Heart right ventricle (tissue), 16 donors: Measurements from ENCODE around the gene CHRNB4. TPM values are rescaled to one million over a fixed set of nuclear protein-coding genes. Genes with fewer than 3 reads are reported as not detected.

Source experiments
- ATAC-seq, 8 donors: fragments of 200-7000 bp; cut with Tn5 transposase; one replicate each; pipeline ENCODE4 v1.9.1; 2020; ENCODE audit warnings: mild to moderate bottlenecking in 8 of 8, moderate library complexity in 8 of 8, moderate number of reproducible peaks in 1 of 8
- DNase-seq, 2 donors: peaks; one replicate each; pipeline ENCODE4 v3.0.0-alpha.2; 2020
- H3K27ac ChIP-seq, 10 donors: fragments of 200-600 bp; sonication (generic) in 2 of 10; one replicate each; pipeline versions ENCODE4 v1.5.0 to v1.8.0; 2020 to 2022; ENCODE audit warnings: mild to moderate bottlenecking in 3 of 10
- H3K27me3 ChIP-seq, 7 donors: fragments of 200-600 bp; one replicate each; pipeline ENCODE4 v1.8.0; 2021 to 2022; ENCODE audit warnings: mild to moderate bottlenecking in 2 of 7
- H3K36me3 ChIP-seq, 9 donors: fragments of 200-600 bp; sonication (generic) in 1 of 9; one replicate each; pipeline versions ENCODE4 v1.5.0 to v1.8.0; 2020 to 2022; ENCODE audit warnings: mild to moderate bottlenecking in 2 of 9
- H3K4me1 ChIP-seq, 9 donors: fragments of 200-600 bp; sonication (generic) in 1 of 9; one replicate each; pipeline versions ENCODE4 v1.5.0 to v1.8.0; 2020 to 2022; ENCODE audit warnings: mild to moderate bottlenecking in 4 of 9
- H3K4me3 ChIP-seq, 10 donors: fragments of 200-600 bp; sonication (generic) in 2 of 10; one replicate each; pipeline versions ENCODE4 v1.5.0 to v1.8.0; 2020 to 2022; ENCODE audit warnings: mild to moderate bottlenecking in 7 of 10, moderate library complexity in 2 of 10
- H3K9me3 ChIP-seq, 11 donors: fragments of 200-600 bp in 10 of 11; sonication (generic) in 2 of 11; one replicate each; pipeline versions ENCODE4 v1.5.0 to v1.8.0; 2013 to 2022; ENCODE audit warnings: mild to moderate bottlenecking in 2 of 11, control low read depth in 1 of 11, moderate library complexity in 1 of 11
- CTCF ChIP-seq, 9 donors: fragments of 200-600 bp; sonication (generic) in 2 of 9; IDR thresholded peaks; one replicate each; pipeline versions ENCODE4 v1.5.0 to v1.8.0; 2021 to 2022; ENCODE audit warnings: antibody characterized with exemption in 9 of 9, mild to moderate bottlenecking in 5 of 9, moderate library complexity in 1 of 9
- WGBS, 2 donors: extraction: QIAGEN DNeasy Blood & Tissue Kit; methylation state at CpG; one replicate each; pipeline ENCODE4 v1.1.7; 2013; ENCODE audit warnings: inconsistent platforms in 1 of 2; 5-methylcytosine and 5-hydroxymethylcytosine counted together
- intact Hi-C, 10 donors: fragments of 100-400 bp; cut with DNase I; formaldehyde crosslinking; loops; one replicate each; pipeline versions ENCODE4 v1.11.1 to v1.14.2; 2022
- polyA plus RNA-seq, 2 donors: library from polyadenylated mRNA; stranded (reverse); fragments of 200-250 nt; gene quantifications; one replicate each; pipeline ENCODE4 v1.2.3, GENCODE V29; 2013
- total RNA-seq, 10 donors: library from RNA; stranded (reverse); fragmentation: NEBNext Ultra II Directional in 3 of 10; extraction: Animal tissue kit (Norgen Biotek cat#: 25700) in 3 of 10; gene quantifications; one replicate each; pipeline versions ENCODE4 v1.2.1 to v1.2.4, GENCODE V29; 2021 to 2023
- donor health status: Arrhythmogenic right ventricular cardiomyopathy.
- donor health status: ischemic (EF 13 %, LVEDD 7.1; RV severe dilation, severe dysfunction).
- donor health status: healthy with polysubstance abuse.
- donor health status: DM: no; HTN: yes; CAD: no.
- donor health status: DM: no; HTN: no; CAD: no.
- donor health status: ischemic (EF 25% LVEDD 6.9; RV normal size, moderate dysfunction).
- donor health status: ischemic (EF 25% LVEDD 5.7; RV mildly dilated, moderate dysfunction).
- donor health status: healthy.
- donor health status: DM: yes; HTN: yes; CAD: no.
- donor health status: Ischemic cardiomyopathy.
- donor health status: ischemic (EF 35%, LVEDD 5.7; RV mildly dilated, moderate dysfunction).
- donor health status: nonischemic (EF 11% LVEDD 7.7; RV severe dilation, severe dysfunction).
- donor health status: DM: yes; HTN: yes; CAD: no.
- donor health status: PGD.
- donor health status: ischemic (EF 29% LVEDD 5.4; RV normal size, mild dysfunction).
- donor health status: nonischemic (EF 23%, LVEDD 6.1; RV moderate dilation, normal function).

The CHRNB4 gene
- total and polyA plus RNA-seq, 12 donors = 0.01 to 0.13 (median 0.11) TPM; not detected in 9

DNA sequence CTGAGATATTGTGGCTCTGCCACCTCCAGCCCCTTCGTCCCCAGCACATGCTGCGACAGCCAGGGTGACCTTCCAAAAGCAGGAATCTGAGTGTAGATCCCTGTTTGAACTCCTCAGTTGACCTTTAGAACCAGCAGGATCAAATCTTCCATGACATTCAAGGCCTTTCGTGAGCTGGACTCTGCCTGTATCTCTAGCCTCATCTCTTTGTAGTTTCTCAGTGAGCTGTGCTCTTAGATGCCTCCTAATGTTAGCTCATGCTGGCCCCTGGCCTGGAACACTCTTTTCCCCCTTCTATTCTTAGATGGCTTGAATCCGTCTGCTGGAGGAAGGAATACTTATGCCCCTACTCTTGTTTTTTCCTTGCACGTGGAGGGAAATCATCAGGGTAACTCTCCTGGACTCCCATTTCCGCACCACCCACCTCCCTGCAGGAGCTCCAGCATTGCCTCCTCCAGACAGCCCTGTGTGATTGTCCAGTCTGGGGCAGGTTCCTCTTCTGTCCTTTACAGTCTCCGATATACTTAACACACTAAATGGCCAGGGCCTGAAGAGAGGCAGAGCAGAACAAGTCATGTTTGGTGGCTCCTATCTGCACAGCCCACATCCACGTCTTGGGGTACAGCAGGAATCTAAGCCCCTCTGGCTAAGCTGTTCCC, 26.7 kb upstream of the CHRNB4 start:
- Histone ChIP-seq H3K9me3 (no peaks in the 10 kb centered on the region), H3K36me3 (no peaks in the 10 kb centered on the region), H3K27ac (no peak overlapping the region), H3K4me1 (peaks cover 0 to 21% (median 7%) of the 10 kb centered on the region in 9 donors), H3K27me3 (no peaks in the 10 kb centered on the region), H3K4me3 (no peak overlapping the region)
- DNase-seq = no peak
- 72 to 77% methylated on average over 8 of the region's 8 CpGs for WGBS, 2 donors
- intact Hi-C loops = no loop called here
- TF ChIP-seq CTCF (IDR thresholded peaks at IDR 0.05) = no peak
- ATAC-seq = peak in 3 of 8 donors; percentile 56 to 59 (median 57)

DNA sequence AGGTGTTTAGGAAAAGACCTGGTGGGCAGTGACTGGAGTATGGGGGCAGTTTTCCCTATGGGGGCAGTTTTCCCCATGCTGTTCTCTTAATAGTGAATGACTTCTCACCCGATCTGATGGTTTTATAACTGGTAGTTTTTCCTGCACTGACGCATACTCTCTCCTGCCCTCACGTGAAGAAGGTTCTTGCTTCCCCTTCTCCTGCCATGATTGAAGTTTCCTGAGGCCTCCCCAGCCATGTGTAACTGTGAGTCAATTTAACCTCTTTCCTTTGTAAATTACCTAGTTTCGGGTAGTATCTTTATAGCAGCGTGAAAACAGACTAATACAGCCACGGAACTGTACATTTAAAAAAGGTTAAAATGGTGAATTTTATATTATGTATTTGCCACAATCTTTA, 25.0 kb upstream of the CHRNB4 start:
- DNase-seq (no peak), ATAC-seq (no peak)
- Histone ChIP-seq H3K4me1 (peaks cover 0 to 7% (median 0%) of the 10 kb centered on the region in 9 donors), H3K27me3 (peaks cover 0 to 2% (median 0%) of the 10 kb centered on the region in 7 donors), H3K27ac (no peak overlapping the region), H3K9me3 (no peaks in the 10 kb centered on the region), H3K36me3 (no peaks in the 10 kb centered on the region), H3K4me3 (no peak overlapping the region)
- no peak for TF ChIP-seq CTCF (IDR thresholded peaks at IDR 0.05)
- WGBS, 2 donors = 95 to 96% methylated on average over 6 of the region's 6 CpGs
- intact Hi-C loops = no loop called here

DNA sequence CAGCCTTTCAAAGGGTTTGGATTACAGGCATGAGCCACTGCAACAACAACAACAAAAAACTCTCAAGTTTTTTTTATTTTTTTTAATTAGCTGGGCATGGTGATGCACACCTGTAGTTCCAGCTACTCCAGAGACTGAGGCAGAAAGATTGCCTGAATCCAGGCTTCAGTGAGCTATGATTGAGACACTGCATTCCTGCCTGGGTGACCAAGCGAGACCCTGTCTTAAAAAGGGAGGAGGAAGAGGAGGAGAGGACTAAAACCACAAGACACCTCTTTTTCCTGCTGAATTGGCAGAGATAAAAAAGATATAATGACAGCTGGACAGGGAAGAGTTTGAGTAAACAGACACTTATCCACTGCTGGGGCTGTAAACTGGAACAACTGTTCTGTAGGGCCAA, 22.7 kb upstream of the CHRNB4 start:
- 86 to 91% methylated on average over 1 of the region's 1 CpG for WGBS, 2 donors
- no peak overlapping the region for H3K4me3 ChIP-seq
- H3K36me3 ChIP-seq = no peaks in the 10 kb centered on the region
- peaks cover 0 to 7% (median 0%) of the 10 kb centered on the region in 7 donors for H3K27me3 ChIP-seq
- H3K9me3 ChIP-seq = no peaks in the 10 kb centered on the region
- no peak for DNase-seq
- H3K4me1 ChIP-seq = peaks cover 0 to 7% (median 0%) of the 10 kb centered on the region in 9 donors
- no peak overlapping the region for H3K27ac ChIP-seq
- intact Hi-C loops = no loop called here
- no peak for TF ChIP-seq CTCF (IDR thresholded peaks at IDR 0.05)
- no peak for ATAC-seq

- H3K27me3 ChIP-seq = peaks cover 0 to 7% (median 0%) of the 10 kb centered on the region in 7 donors
- intact Hi-C loops = no loop called here
- DNase-seq = no peak
- H3K4me1 ChIP-seq = no peaks in the 10 kb centered on the region
- H3K36me3 ChIP-seq = no peaks in the 10 kb centered on the region
- H3K4me3 ChIP-seq = no peak overlapping the region
- no peak for ATAC-seq
- WGBS, 2 donors = 59 to 72% methylated on average over 5 of the region's 5 CpGs
- H3K27ac ChIP-seq = no peak overlapping the region
- H3K9me3 ChIP-seq = no peaks in the 10 kb centered on the region
- TF ChIP-seq CTCF (IDR thresholded peaks at IDR 0.05) = no peak
Measured at GRCh38 chr15:78662028-78662427, 21.0 kb upstream of the CHRNB4 start.
